GM19397 (cell line): ENCODE data around the gene TPSD1.
"Not testable (repeated sequence)": the region's sequence is repeated elsewhere in the genome, so short reads cannot be mapped to it uniquely, and the experiment has no call there.

Experiments used
- ATAC-seq: cut with Tn5 transposase; IDR thresholded peaks from one replicate; pipeline ENCODE4 v1.9.1; 2021; ENCODE audit warnings: mild to moderate bottlenecking, moderate library complexity; ENCODE audit not compliant: unreplicated experiment

Gene TPSD1

GRCh38 chr16:1255276-1256122 is at the start of gene TPSD1:
Gene TPSD1, plus strand, starts transcription at chr16:1256069. Its CDS starts 212 bp downstream, at chr16:1256281.
- ATAC-seq: not testable (repeated sequence)

- ATAC-seq: no peak
Observed at GRCh38 chr16:1206326-1206725, 49.5 kb upstream of the TPSD1 start.

DNA sequence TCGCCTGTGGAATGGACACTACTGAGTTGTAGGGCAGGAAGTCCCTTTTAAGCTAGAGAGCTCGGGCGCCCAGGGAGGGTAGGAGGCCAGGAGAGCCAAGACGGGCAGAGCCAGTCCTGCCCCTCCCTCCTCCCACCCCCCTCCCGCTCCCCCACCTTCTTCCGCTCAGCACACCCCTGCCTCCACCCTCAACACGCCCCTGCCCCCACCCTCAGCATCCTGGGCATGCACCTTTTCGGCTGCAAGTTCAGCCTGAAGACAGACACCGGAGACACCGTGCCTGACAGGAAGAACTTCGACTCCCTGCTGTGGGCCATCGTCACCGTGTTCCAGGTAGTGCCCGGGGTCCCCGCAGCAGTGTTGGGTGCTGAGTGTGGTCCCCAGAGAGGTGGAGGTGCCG is 49.1 kb upstream of the TPSD1 start:
- no peak for ATAC-seq

DNA sequence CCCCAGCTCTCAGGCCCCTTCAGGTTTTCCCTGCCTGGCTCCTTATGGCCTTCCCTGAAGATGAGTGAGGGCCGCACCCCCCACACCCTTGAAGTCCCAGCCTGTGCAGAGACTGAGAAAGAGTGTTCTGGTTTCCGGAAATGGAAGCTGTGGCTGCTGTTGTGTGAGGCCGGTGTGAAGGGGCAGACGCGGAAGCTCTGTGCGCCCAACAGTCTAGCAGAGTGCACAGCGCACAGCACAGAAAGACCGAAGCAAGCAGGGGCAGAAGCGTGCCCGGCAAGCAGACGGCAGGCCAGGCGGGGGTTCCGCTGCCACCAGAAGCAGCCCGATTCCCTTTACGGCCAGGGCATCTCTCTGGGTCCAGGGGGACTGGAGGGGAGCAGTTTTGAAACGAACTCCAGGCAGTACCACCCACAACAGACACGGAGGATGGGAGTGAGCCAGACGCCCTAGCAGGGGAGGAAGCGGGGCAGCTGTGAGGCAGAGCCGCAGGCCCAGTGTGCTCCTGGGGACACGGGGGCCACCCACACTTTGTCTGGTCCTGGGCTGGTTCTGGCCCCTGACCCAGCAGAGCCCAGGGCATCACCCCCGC is 47.5 kb upstream of the TPSD1 start:
- no peak for ATAC-seq

DNA sequence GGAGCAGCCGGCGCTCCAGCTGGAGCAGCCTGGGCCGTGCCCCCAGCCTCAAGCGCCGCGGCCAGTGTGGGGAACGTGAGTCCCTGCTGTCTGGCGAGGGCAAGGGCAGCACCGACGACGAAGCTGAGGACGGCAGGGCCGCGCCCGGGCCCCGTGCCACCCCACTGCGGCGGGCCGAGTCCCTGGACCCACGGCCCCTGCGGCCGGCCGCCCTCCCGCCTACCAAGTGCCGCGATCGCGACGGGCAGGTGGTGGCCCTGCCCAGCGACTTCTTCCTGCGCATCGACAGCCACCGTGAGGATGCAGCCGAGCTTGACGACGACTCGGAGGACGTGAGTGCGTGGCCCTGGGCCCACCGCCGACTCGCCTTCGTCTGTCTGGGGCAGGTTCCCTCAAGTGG is 46.8 kb upstream of the TPSD1 start:
- ATAC-seq: no peak

DNA sequence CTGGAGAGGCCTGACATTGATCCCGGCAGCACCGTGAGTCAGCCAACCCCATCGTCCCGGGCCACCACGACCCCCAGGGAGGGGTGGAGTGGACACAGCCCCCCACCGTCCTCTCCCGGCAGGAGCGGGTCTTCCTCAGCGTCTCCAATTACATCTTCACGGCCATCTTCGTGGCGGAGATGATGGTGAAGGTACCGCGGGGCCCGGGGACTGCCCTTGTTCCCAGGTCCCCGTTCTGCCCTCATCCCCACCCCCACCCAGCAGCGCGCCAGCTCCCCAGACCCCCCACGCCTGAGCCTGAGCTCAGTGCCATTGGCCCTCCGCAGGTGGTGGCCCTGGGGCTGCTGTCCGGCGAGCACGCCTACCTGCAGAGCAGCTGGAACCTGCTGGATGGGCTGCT is 45.4 kb upstream of the TPSD1 start:
- no peak for ATAC-seq

- ATAC-seq: no peak
Observed at GRCh38 chr16:1211451-1212268, 44.2 kb upstream of the TPSD1 start.

GRCh38 chr16:1212616-1213194 is 43.2 kb upstream of the TPSD1 start:
- no peak for ATAC-seq

DNA sequence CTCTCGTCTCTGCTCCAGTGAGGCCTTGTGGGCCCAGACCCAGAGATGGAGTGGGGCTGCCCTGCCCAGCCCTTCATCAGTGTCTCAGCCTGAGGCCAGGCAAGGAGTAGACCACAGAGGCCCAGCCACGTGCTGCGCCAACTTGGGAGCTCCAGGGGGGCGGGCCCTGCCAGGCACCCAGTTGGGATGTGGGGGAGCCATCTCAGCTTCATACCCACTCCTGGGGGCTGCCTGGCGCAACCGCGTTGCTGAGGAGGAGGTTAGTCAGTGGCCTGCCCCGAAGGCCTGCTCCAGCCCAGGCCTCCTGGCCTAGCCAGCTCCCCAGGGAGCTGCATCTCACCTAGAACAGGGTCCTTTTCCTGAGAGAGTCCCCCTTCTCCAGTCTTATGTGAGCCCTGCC is 42.6 kb upstream of the TPSD1 start:
- ATAC-seq: no peak

- ATAC-seq: no peak
Observed at GRCh38 chr16:1213796-1214372, 42.0 kb upstream of the TPSD1 start.

DNA sequence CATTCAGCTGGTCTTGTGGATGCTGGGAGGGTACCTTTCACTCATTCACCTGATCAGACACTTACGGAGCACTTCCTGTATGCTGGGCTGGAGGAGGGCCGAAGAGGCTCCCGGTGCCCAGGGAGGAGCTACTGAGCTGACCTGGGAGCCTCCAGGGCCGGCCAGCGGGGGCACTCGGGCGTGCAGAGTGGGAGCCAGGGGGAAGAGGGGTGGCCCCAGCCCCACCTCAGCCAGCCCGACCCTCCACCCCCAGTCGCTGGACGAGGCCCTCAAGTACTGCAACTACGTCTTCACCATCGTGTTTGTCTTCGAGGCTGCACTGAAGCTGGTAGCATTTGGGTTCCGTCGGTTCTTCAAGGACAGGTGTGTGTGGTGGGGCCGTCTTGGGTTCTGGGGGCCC is 41.1 kb upstream of the TPSD1 start:
- ATAC-seq: no peak

- ATAC-seq: no peak
Observed at GRCh38 chr16:1215574-1216295, 40.1 kb upstream of the TPSD1 start.

DNA sequence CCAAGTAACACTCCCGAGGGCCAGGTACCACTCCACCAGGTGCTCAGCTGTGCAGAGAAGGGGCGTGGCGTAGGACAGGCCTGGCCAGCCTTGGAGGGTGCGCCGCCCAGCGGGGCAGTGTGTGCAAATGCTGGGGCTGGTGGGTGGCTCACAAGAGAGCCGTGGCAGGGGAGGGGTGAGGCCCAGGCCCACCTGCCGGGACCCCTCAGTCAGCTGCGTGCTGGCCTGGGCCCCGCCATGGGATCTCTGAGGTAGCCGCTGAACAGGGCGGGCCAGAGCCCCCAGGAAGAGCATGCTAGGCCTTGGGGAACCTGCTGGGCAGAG is 39.6 kb upstream of the TPSD1 start:
- no peak for ATAC-seq

GRCh38 chr16:1216681-1217400 is 39.0 kb upstream of the TPSD1 start:
- ATAC-seq: no peak

DNA sequence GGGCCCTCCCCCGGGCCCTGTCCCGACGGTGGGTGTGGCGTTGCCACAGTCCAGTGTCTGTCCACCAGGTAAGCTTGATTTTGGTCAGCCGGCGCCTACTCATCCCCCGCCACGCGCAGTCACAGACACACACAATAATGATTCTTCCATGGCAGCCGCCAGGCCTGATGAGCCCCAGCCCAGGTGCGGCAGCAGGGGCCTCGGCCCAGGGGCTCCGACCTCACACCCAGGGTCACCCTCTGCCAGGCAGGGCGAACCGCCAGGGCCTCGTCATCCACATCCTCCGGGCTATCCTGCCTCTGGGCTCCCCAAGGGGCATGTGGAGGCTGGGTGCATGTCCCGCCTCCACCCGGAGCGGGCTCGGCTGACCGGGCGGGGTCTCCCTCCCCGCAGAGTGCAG is 38.3 kb upstream of the TPSD1 start:
- ATAC-seq: no peak

DNA sequence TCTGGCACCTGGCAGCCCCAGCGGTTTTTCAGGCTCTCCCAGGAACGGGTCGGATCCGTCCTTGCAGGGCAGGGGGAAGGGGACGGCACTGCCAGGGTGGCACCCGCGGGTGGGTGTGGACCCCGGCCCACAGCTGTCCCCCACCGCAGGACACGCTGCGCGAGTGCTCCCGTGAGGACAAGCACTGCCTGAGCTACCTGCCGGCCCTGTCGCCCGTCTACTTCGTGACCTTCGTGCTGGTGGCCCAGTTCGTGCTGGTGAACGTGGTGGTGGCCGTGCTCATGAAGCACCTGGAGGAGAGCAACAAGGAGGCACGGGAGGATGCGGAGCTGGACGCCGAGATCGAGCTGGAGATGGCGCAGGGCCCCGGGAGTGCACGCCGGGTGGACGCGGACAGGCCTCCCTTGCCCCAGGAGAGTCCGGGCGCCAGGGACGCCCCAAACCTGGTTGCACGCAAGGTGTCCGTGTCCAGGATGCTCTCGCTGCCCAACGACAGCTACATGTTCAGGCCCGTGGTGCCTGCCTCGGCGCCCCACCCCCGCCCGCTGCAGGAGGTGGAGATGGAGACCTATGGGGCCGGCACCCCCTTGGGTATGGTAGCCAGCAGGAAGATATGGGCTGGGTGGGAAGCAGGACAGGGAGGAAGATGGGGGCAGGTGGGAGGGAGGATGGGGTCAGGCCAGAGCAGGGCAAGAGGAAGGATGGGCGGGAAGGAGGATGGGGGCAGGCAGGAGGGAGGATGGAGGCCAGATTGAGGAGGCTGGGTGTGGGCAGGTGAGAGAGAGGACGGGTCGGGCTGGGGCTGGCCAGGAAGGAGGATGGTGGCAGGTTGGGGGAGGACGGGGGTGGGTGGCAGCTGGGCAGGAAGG is 37.6 kb upstream of the TPSD1 start:
- ATAC-seq: no peak

DNA sequence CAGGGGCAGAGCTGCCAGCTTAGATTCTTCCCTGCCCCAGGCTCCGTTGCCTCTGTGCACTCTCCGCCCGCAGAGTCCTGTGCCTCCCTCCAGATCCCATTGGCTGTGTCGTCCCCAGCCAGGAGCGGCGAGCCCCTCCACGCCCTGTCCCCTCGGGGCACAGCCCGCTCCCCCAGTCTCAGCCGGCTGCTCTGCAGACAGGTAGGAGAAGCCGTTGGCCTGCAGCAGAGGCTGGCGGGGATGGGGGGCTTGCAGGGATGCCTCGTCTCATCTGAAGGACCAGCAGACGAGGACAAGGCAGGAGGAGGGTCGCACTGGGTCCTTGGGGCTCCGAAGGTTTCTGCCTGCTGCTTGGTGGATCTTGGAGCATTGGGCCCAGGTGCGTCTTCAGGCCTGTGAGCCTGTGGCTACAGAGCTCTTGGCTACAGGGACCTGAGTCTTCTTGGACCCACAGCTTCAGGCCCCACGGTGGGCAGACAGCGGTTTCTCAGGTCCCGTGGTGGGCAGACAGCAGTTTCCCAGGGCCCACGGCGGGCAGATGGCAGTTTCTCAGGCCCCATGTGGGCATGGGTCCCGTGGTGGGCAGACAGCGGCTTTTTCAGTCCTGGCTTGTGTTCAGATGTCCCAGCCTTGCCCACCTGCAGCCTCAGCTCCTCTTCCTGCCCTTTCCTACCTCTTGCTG is 36.8 kb upstream of the TPSD1 start:
- no peak for ATAC-seq

GRCh38 chr16:1220098-1220728 is 35.7 kb upstream of the TPSD1 start:
- no peak for ATAC-seq
